B cell (primary cell): Measurements from ENCODE around the gene HCRTR2. TPM values are rescaled to one million over a fixed set of nuclear protein-coding genes. Genes with fewer than 3 reads are reported as not detected.

Source experiments
- ATAC-seq: fragments of 200-7000 bp; cut with Tn5 transposase; one replicate; pipeline ENCODE4 v1.10.0; 2021; ENCODE audit warnings: low read depth, mild to moderate bottlenecking, moderate number of reproducible peaks, moderate library complexity
- CTCF ChIA-PET: fragments of 350-600 bp; sonication (Branson Sonifier 250); formaldehyde crosslinking; loops from one replicate; lab custom pipeline; 2021; ENCODE audit warnings: antibody characterized with exemption, inconsistent platforms; lab: Charles Lee
- POLR2A ChIA-PET: fragments of 350-600 bp; sonication (Branson Sonifier 250); formaldehyde crosslinking; loops from one replicate; lab custom pipeline; 2021; ENCODE audit warnings: antibody characterized with exemption; lab: Charles Lee
- DNase-seq: peaks from one replicate; pipeline ENCODE4 v3.0.0; 2013
- H2AFZ ChIP-seq: 2 replicates; pipeline ENCODE4 v1.6.1; 2012; ENCODE audit warnings: mild to moderate bottlenecking, low read depth, low read length; ENCODE audit not compliant: insufficient read depth, poor library complexity, severe bottlenecking
- H3K27ac ChIP-seq, 2 donors: 1 replicate in 1 of 2; 2 replicates in 1 of 2; pipeline ENCODE4 v1.5.1; 2012 to 2013; ENCODE audit warnings: low read length in 2 of 2, mild to moderate bottlenecking in 2 of 2, moderate library complexity in 1 of 2
- H3K27me3 ChIP-seq, 4 experiments: fragments of 200-600 bp in 1 of 4; sonication (generic) in 1 of 4; replicated peaks in 1 of 4; 1 replicate in 2 of 4; 2 replicates in 2 of 4; pipeline versions ENCODE4 v1.6.1 to v1.7.0; 2013 to 2016; ENCODE audit warnings: low read length in 3 of 4, mild to moderate bottlenecking in 2 of 4, mixed read lengths in 1 of 4, moderate library complexity in 1 of 4; ENCODE audit not compliant: insufficient read depth in 4 of 4, control insufficient read depth in 3 of 4; ENCODE audit errors: control extremely low read depth in 1 of 4
- H3K36me3 ChIP-seq, 2 experiments: replicated peaks in 1 of 2; 1 replicate in 1 of 2; 2 replicates in 1 of 2; pipeline versions ENCODE4 v1.6.1 to v1.7.1; 2013; ENCODE audit warnings: low read length in 1 of 2; ENCODE audit not compliant: insufficient read depth in 2 of 2, control insufficient read depth in 1 of 2; ENCODE audit errors: control extremely low read depth in 1 of 2, extremely low read depth in 1 of 2
- H3K4me1 ChIP-seq, 2 donors: fragments of 200-600 bp in 1 of 2; sonication (generic) in 1 of 2; 1 replicate in 1 of 2; 2 replicates in 1 of 2; pipeline versions ENCODE4 v1.5.1 to v1.6.1; 2013 to 2017; ENCODE audit warnings: low read length in 2 of 2; ENCODE audit not compliant: control insufficient read depth in 2 of 2, insufficient read depth in 2 of 2
- H3K4me2 ChIP-seq: replicated peaks from 2 replicates; pipeline ENCODE3; 2012; ENCODE audit warnings: mild to moderate bottlenecking, low read depth, low read length; ENCODE audit not compliant: poor library complexity, severe bottlenecking
- H3K4me3 ChIP-seq, 5 experiments: fragments of 200-600 bp in 1 of 5; sonication (generic) in 1 of 5; 1 replicate in 3 of 5; 2 replicates in 2 of 5; pipeline versions ENCODE4 v1.5.1 to v1.7.0; 2011 to 2016; ENCODE audit warnings: low read length in 4 of 5, mild to moderate bottlenecking in 4 of 5, low read depth in 2 of 5, control low read depth in 1 of 5, moderate library complexity in 1 of 5; ENCODE audit not compliant: insufficient read depth in 1 of 5; ENCODE audit errors: control extremely low read depth in 1 of 5, extremely low read depth in 1 of 5
- H3K79me2 ChIP-seq: fragments of 200-600 bp; sonication (generic); one replicate; pipeline ENCODE4 v1.6.0; 2016; ENCODE audit warnings: low read length; ENCODE audit not compliant: control insufficient read depth, insufficient read depth
- H3K9ac ChIP-seq: fragments of 200-600 bp; sonication (generic); 2 replicates; pipeline ENCODE4 v1.6.1; 2017; ENCODE audit warnings: mild to moderate bottlenecking, low read length, moderate library complexity
- H3K9me3 ChIP-seq, 3 donors: one replicate each; pipeline versions ENCODE4 v1.6.1 to v1.7.1; 2013; ENCODE audit warnings: low read length in 2 of 3; ENCODE audit not compliant: control insufficient read depth in 2 of 3, insufficient read depth in 1 of 3; ENCODE audit errors: control extremely low read depth in 1 of 3
- H4K20me1 ChIP-seq: 2 replicates; pipeline ENCODE4 v1.6.0; 2012; ENCODE audit warnings: mild to moderate bottlenecking, low read length; ENCODE audit not compliant: insufficient read depth, control insufficient read depth, poor library complexity, severe bottlenecking
- H3K27ac Mint-ChIP-seq: one replicate; pipeline ENCODE4 v1.8.0; 2021; ENCODE audit warnings: mixed read lengths
- H3K27me3 Mint-ChIP-seq: one replicate; pipeline ENCODE4 v1.8.0; 2021; ENCODE audit warnings: mixed read lengths
- H3K4me1 Mint-ChIP-seq: one replicate; pipeline ENCODE4 v1.8.0; 2021; ENCODE audit warnings: mixed read lengths
- H3K4me3 Mint-ChIP-seq: one replicate; pipeline ENCODE4 v1.8.0; 2021; ENCODE audit warnings: mixed read lengths
- H3K9me3 Mint-ChIP-seq: one replicate; pipeline ENCODE4 v1.8.0; 2022; ENCODE audit warnings: mixed read lengths; ENCODE audit not compliant: insufficient read depth
- CTCF ChIP-seq: fragments of 200-600 bp; IDR thresholded peaks from one replicate; pipeline ENCODE4 v1.8.0; 2022; ENCODE audit warnings: antibody characterized with exemption, mild to moderate bottlenecking
- EZH2 ChIP-seq: IDR thresholded peaks from 2 replicates; pipeline ENCODE4 v1.6.1; 2012; ENCODE audit warnings: borderline replicate concordance, low read depth, mild to moderate bottlenecking, moderate library complexity, low read length; ENCODE audit not compliant: insufficient read depth, poor library complexity, severe bottlenecking
- WGBS: methylation state at CpG from one replicate; pipeline ENCODE4 v1.1.5; 2013; ENCODE audit warnings: missing lambda C conversion rate; ENCODE audit not compliant: insufficient coverage; 5-methylcytosine and 5-hydroxymethylcytosine counted together
- intact Hi-C: fragments of 100-400 bp; cut with micrococcal nuclease; formaldehyde crosslinking; loops from one replicate; pipeline ENCODE4 v1.10.0; 2022
- polyA plus RNA-seq: library from polyadenylated mRNA; depleted of rRNA; stranded (reverse); fragments of >200 nt; gene quantifications from 2 replicates; pipeline ENCODE4 v1.2.3, GENCODE V29; 2012
- total RNA-seq, 2 donors: library from RNA; stranded (reverse); fragments of 120-200 nt in 1 of 2; gene quantifications; 1 replicate in 1 of 2; 2 replicates in 1 of 2; pipeline versions ENCODE4 v1.2.3 to v1.2.4, GENCODE V29; 2013 to 2022

Gene HCRTR2
- total and polyA plus RNA-seq, 2 donors (not counting 1 experiment from before 2014, with no cell fraction given): not detected

DNA sequence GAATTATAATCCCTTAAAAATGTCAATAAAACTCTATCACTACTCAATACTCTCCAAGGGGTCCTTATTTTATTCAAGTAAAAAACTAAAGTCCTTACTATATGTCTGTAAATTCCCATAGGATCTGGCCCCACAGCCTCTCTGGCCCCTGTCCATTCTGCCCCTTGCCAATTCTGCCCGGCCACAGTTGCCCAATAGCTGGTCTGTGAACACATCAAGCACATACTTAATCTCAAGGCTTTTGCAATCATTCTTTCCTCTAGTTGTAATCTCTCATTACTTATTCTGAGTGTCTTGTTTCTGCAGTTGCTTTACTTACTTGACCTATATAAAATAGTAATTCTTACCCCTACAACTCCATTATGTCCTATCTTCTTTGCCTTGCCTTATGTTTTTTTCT is 130.4 kb downstream of the HCRTR2 start:
- no peaks in the 10 kb centered on the region for H4K20me1 ChIP-seq
- H3K9me3 ChIP-seq: peaks cover 0 to 3% (median 0%) of the 10 kb centered on the region in 3 donors
- no peak overlapping the region for H3K4me3 Mint-ChIP-seq
- no peak overlapping the region for H3K27ac ChIP-seq
- no peaks in the 10 kb centered on the region for H3K9me3 Mint-ChIP-seq
- ChIA-PET POLR2A (no interaction called here), CTCF (no interaction called here)
- no peak for TF ChIP-seq EZH2
- no peak for TF ChIP-seq CTCF
- H3K36me3 ChIP-seq: no peaks in the 10 kb centered on the region
- H3K27ac Mint-ChIP-seq: no peak overlapping the region
- H3K9ac ChIP-seq: no peak overlapping the region
- no peak overlapping the region for H2AFZ ChIP-seq
- 80% methylated on average over 1 of the region's 1 CpG for WGBS
- ATAC-seq (no peak), DNase-seq (no peak)
- H3K4me1 ChIP-seq: no peaks in the 10 kb centered on the region
- H3K27me3 ChIP-seq: no peaks in the 10 kb centered on the region
- no peak overlapping the region for H3K4me2 ChIP-seq
- H3K79me2 ChIP-seq: no peaks in the 10 kb centered on the region
- no peaks in the 10 kb centered on the region for H3K4me1 Mint-ChIP-seq
- H3K27me3 Mint-ChIP-seq: no peaks in the 10 kb centered on the region
- H3K4me3 ChIP-seq: no peak overlapping the region
- intact Hi-C loops: no loop called here

GRCh38 chr6:55319961-55320695 is 145.8 kb downstream of the HCRTR2 start:
- no peak for ATAC-seq
- no peak overlapping the region for H3K4me3 ChIP-seq
- H2AFZ ChIP-seq: no peak overlapping the region
- H4K20me1 ChIP-seq: no peaks in the 10 kb centered on the region
- no peaks in the 10 kb centered on the region for H3K36me3 ChIP-seq
- no peaks in the 10 kb centered on the region for H3K79me2 ChIP-seq
- H3K27ac Mint-ChIP-seq: no peak overlapping the region
- H3K27me3 Mint-ChIP-seq: no peaks in the 10 kb centered on the region
- H3K4me2 ChIP-seq: no peak overlapping the region
- H3K9me3 ChIP-seq: no peaks in the 10 kb centered on the region
- CTCF ChIA-PET: no interaction called here
- H3K9ac ChIP-seq: no peak overlapping the region
- no peak overlapping the region for H3K27ac ChIP-seq
- H3K4me3 Mint-ChIP-seq: no peak overlapping the region
- intact Hi-C loops: no loop called here
- H3K9me3 Mint-ChIP-seq: peaks cover 4% of the 10 kb centered on the region
- DNase-seq: no peak
- no peak for TF ChIP-seq CTCF
- TF ChIP-seq EZH2: no peak
- H3K4me1 ChIP-seq: no peaks in the 10 kb centered on the region
- H3K27me3 ChIP-seq: no peaks in the 10 kb centered on the region
- POLR2A ChIA-PET: no interaction called here
- H3K4me1 Mint-ChIP-seq: no peaks in the 10 kb centered on the region
